ENCODE measurements around the gene SOX1.

The SOX1 gene

GRCh38 chr13:112073245-112074138 is 6.5 kb downstream of the SOX1 start:
- no peak for DNase-seq

DNA sequence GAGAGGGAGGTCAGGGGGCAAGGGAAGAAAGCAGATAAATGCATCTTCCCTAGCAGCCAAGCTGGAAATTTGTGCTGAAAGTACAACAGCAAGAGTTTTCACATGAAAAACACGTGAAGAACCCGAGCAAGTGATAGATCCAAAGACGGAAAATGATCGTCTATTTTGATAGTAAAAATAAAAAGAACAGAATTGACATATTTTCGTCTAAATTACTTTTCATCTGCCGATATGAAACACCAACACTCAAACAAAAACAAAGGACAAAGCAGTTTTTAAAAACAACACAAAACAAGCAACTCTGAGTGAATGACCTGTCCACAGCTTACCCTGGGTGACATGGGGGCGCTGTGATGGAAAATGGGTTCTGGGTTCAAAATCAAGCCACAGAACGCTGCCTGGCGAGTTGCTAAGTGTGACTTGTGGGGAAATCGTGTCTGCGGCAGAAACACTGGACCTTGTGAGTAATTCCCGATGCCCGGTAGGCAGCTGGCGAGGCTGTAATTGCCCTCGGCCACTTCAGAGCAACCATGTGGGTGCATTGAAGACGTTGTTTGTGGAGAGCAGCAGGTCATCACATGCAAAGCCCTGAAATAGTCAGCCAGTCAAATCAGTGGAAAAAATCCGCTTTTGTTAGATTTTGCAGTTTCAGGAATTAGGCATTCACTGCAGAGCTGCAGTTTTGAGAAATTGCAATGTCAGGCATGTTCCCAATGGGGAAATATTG is 7.4 kb downstream of the SOX1 start:
- DNase-seq, result no peak

- no peak for DNase-seq
These were observed 10.8 kb downstream of the SOX1 start for GRCh38 chr13:112077729-112078128.

DNA sequence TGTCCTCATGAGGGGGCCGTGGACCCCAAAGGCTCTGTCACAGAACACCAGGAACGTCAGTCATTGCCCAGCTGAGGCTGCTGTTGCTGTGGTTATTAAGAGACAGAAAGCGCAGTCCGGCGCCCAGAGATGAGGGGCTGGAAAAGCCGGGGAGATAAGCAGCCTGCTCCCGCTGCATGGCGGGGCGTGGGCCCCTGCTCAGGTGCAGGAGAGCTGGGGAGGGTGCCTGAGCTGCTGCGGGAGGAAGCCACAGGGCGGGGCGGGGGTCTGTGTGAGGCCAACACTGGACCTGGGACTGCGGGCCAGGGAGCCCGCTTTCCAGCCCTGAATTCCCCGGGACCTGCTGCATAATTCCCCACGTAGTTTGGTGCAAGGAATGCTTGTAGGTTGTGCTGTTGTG is 11.3 kb downstream of the SOX1 start:
- no peak for DNase-seq

- no peak for DNase-seq
These were observed 12.1 kb downstream of the SOX1 start for GRCh38 chr13:112078879-112079531.

GRCh38 chr13:112079696-112080095 is 12.7 kb downstream of the SOX1 start:
- DNase-seq, result no peak

DNA sequence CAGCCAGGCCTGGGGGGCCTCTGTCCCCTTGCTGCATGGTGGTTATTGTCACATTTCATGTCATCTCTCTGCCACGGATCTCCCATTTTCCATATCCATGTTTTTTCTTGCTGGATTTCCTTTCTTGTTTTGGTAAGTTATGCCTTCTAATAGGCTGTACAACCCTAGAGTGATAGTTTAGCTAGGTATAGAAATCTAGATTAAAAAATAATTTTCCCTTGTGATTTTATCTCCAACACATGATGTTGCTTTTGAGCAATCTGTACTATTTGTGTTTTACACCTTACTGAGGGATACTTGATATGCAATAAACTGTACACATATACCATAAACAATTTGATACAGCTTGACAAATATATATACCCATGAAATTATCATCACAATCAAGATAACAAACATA is 17.0 kb downstream of the SOX1 start:
- DNase-seq, result no peak

DNA sequence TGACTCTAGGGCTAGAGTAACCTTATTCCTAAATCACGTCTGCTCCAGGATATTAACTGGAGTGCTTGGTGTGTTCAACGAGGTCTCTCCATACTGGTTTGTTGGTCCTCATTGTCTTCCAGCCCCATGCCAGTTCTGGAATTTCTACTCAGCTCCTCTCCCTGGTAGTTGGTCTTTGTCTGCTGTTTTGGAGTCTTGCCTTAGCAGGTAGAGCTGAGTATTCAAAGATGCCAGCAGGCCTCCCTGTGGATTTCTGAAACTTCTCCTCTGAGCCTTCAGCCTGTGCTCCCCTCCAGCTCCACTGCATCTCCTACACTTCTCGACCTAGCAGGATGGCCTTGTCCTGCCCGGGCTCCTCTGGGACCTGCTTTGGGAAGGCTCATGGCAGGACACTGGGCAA is 25.5 kb downstream of the SOX1 start:
- no peak for DNase-seq

GRCh38 chr13:112095354-112095753 is 28.4 kb downstream of the SOX1 start:
- no peak for DNase-seq

DNA sequence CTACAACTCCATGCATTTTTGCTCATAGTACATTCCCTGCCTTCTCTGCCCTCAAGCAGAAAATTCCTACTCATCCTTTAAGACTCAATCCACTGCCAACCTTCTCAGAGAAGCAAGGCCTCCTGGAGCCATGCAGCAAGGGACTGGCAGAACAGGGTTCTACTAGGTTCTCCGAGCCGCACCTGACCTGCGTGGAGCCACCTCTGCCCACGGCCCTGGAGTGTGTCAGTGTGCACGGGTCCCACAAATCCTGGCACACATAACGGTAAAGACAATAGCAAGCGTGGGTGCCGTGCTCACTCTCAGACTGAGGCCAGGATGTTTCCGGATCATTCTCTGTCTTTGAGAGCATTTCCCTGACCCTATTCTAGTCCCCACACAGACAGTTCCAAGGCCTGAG is 30.0 kb downstream of the SOX1 start:
- DNase-seq, result no peak

GRCh38 chr13:112097770-112098169 is 30.8 kb downstream of the SOX1 start:
- DNase-seq, result no peak

DNA sequence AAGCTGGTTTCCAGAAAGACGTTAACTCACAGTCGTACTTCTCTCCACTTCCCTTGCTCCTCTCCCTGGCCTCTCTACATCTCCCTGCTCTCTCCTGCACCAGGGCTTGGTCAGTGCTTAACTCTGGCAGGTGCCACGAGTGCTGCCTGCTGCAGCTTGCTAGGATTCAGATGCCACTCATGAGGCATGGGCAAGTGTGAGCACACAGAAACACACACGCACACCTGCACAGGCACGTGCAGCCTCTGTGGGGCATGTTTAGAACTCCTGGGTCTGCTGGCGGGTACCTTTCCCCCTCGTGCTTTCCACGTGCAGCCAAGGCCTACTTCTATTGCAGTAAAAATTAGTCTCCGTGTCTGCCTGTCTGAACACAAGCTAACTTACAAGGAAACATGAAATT is 31.8 kb downstream of the SOX1 start:
- no peak for DNase-seq

DNA sequence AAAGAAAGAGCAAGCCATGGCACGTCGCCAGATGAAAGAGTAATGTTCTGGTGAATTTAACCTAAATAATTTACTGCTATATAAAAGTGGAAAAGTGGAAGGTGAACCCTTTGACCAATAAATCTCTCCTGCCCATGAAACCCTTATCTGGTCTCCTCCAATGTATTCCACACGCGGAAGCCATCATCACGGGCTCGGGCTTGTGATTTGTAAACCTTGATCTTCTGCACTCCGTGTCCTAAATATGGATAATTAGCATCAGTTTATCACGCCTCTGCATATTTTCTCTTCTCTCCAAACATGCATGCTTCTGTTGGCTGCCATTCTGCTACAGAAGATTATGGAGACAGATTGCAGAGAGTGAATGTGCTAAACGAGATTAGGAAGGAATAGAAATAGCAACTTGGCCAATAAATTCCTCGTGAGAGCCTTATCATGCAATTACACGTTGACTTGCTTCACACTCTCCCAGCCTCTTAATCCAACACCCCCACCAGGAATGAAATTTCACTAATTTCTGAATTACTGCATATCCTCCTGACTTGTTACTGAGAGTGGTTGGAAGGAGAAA is 34.5 kb downstream of the SOX1 start:
- no peak for DNase-seq

DNA sequence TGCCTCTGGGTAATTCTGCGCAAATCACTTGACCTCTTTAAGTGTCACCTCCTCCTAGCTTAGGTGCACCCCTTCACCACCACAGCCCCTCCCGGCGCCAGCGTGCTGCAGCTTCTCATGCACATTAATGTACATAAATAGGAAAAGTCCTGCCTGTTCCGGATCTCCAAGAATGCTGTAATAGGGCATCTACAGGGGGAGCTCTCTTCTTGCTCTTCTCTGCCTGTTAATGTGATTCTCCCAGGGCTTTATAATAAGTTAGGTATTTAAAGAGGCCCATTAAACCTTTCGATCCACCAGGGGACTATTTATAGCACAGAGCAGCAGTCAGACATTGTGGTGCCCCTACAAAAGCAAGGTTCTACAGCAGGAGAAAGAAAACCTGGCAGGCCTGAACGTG is 35.3 kb downstream of the SOX1 start:
- DNase-seq, result no peak

- no peak for DNase-seq
These were observed 36.4 kb downstream of the SOX1 start for GRCh38 chr13:112103260-112103838.

DNA sequence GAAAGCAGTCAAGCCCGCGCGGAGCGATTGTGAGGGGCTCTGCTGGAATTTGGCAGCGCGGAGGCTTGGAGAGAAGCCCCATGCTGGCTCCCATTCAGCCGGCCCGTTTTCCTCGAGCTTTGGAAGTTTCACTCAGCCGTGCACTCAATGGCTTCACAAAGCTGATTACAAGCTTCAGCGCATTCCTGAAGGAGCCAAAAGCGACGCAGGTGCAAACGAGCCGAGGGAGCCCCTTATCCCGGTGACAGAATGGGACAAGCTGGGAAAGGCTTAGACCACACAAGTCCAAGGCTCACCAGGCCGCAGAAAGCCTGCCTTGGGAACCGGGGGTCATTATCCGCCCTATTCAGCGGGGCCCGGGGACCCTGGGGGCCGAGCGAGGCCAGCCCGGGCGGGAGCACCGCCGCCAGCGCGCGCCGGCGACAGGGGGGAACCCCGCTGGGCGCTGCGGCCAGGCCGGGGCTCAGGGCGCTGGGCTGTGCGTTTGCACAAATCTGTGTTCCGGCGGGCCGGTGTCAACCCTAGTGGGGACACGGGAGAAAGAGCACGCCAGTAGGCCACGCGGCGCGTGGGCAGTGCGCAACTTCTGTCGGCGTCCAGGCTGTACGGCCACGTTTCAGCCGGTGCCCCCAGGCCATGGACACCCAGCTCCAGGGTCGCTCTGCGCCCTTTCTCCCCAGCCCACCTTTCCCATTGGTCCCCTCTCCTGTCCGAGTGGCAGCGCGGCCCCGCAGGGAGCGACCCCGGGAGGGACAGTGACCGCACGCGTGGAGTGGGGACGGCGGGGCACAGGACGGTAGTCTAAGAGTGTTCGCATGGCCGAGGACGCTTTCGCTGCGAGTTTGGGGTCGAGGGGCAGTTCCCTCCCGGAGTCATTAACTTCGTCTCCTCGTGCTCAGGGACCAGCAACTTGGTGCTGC is 37.3 kb downstream of the SOX1 start:
- DNase-seq, result no peak

- no peak for DNase-seq
These were observed 37.9 kb downstream of the SOX1 start for GRCh38 chr13:112104881-112105234.

GRCh38 chr13:112105244-112105681 is 38.3 kb downstream of the SOX1 start:
- no peak for DNase-seq

GRCh38 chr13:112105892-112106291 is 38.9 kb downstream of the SOX1 start:
- no peak for DNase-seq

DNA sequence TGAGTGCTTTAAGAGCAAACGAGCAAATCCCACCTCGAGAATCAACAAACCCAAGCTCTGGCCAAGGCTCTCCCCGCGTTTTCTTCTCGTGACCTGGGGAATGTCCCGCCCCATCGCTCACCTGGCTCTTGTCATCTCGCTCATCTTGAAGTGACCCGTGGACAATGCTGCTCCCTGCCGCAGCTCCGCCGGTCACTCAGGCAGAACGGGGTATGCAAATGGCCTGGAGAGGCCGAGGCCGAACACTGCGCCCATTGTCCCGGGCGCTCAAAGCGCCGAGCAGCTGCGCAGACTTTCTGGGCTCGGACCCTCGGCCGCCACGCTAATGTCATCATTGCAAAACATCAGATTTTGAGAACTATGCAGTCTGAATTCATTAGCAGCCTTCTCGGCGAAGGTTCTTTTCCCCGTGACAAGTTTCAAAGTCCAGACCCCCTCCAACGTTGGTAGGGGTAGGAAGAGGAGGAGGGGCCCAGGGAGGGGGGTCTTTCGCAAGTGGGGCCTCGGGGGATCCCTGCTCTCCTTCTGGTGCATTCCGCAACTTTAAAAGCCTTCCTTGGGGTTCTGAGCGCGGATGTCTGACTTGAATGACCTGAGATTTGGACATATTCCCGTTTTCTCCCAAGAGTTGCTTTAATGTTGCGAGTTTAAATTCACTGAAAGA is 39.7 kb downstream of the SOX1 start:
- DNase-seq, result no peak

- no peak for DNase-seq
These were observed 40.3 kb downstream of the SOX1 start for GRCh38 chr13:112107289-112107688.
